ENCODE results near the gene KRTAP25-1.

The KRTAP25-1 gene

DNA sequence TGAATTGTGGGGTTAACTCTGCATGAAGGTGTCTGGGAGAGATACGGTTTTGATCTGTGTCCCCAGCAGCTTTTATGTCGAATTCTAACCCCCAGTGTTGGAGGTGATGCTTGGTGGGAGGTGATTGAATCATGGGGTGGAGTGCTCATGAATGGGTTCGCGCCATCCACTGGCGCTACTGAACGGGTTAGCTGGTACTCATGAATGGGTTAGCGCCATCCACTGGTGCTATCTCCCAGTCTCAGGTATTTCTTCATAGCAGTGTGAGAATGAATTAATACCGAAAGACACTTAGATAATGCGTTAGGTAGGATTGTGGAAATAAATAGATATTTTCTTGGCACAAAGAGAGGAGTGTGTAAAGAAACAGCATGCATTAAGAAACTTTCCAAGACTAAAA lies 40.5 kb downstream of the KRTAP25-1 start:
- no peak for DNase-seq (ENCODE audit: low spot score)

GRCh38 chr21:30245061-30245460 lies 44.3 kb downstream of the KRTAP25-1 start:
- DNase-seq (ENCODE audit: low spot score), result no peak

DNA sequence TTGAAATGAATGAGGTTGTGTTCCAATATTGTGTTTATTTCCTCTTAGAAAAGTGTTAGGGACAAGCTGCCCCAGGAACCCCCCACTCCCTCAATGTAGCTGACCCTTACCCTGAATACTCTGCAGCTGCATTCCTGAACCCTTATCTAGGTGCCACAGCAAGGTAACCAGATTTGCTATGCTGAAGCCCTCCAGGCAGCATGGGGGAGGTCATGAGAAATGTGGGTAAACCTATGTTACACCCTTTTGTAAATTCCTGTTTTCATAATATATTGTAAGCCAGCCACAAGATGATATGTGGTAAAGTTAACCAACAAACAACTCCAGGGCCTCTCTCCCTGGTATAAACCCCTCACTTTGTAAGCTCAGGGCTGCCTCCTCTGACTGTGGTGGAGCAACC lies 45.6 kb downstream of the KRTAP25-1 start:
- no peak for DNase-seq (ENCODE audit: low spot score)

- DNase-seq (ENCODE audit: low spot score), result no peak
Observed at GRCh38 chr21:30240661-30241060, 48.7 kb downstream of the KRTAP25-1 start.

Measured in Ammon's horn (tissue), 1 donor.